Hindlimb muscle (tissue), 1 donor: ENCODE measurements around the gene WSB1. TPM values are rescaled to one million over a fixed set of nuclear protein-coding genes. Genes with fewer than 3 reads are reported as not detected.

Experiments used
- DNase-seq: peaks from one replicate; pipeline ENCODE4 v3.0.0-alpha.2; 2013
- polyA plus RNA-seq: library from polyadenylated mRNA; unstranded; fragments of 120-200 nt; gene quantifications from one replicate; pipeline ENCODE4 v1.2.1, GENCODE V29; 2013; ENCODE audit not compliant: insufficient read length

WSB1 gene
- polyA plus RNA-seq, 1 donor = 188 TPM

- DNase-seq = no peak
Measured at GRCh38 chr17:27339836-27340550, 46.1 kb downstream of the WSB1 start.

GRCh38 chr17:27340575-27340974 is 46.7 kb downstream of the WSB1 start:
- no peak for DNase-seq

- no peak for DNase-seq
Measured at GRCh38 chr17:27341041-27341471, 47.1 kb downstream of the WSB1 start.

DNA sequence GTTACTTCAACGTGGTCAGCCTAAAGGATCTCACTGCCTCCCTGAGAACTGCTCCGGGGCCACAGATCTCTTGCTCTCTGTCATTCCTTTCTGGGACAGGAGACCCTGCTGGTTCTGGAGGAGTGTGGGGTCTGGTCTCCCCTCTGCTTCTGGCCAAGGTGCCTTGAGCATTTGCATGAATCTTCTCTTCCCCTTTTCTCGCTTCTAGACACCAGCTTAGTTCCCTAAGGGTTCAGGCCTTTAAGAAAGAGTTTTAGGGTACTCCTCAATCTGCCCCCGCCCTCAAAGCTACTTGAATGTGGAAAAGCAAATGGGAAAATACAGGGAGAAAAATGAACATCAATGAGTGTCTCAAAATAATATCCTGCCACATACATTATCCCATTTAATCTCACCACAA is 48.1 kb downstream of the WSB1 start:
- no peak for DNase-seq

- DNase-seq = no peak
Measured at GRCh38 chr17:27343294-27343693, 49.4 kb downstream of the WSB1 start.

DNA sequence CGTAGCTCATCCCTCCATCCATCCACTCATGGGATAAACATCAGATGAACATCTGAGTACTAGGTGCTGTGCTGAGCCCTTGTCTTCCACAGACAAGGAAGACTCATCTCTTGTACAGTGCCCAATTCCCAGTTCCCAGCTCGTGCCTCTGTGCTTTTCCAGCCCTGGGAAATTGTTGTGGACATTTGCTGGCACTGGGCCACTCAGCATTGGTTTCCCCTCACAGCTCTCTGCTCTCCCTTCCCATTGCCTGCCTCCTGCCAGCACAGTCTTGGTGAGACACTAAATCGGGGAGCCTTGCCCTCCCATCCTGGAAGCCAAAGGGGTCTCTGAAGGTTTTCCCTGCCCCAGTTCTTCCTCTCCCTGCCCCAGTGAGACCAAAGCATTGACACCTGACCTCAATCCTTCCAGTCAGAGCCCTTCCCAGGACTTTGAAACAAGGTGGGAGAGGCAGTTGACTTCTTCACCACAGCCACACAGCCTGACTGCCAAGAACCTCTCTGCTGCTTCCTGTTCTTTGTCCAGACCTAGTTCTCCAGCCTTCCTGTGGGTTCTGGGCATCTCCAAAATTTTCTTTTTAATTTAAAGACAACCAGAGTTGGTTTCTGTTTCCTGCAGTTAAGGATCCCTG is 50.2 kb downstream of the WSB1 start:
- DNase-seq = no peak

- peak; percentile 75 for DNase-seq
Measured at GRCh38 chr17:27345141-27345904, 51.4 kb downstream of the WSB1 start.

GRCh38 chr17:27346228-27346899 is 52.5 kb downstream of the WSB1 start:
- DNase-seq = no peak

DNA sequence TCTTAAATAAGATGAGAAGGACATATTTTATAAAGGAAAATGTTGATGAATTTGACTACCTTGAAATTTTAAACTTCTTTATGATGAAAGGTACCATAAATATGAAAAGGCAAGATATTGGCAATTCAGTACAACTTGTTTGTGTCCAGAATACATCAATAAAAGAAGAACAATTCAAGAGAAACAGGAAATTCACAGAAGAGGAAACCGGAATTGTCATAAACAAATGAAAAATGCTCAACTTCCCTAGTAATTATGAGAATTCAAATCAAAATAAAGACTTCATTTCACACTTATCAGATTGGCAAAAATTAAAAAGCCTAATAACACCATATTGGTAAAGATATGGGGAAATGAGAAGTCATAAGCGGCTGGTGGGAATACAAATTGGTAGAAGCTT is 54.3 kb downstream of the WSB1 start:
- DNase-seq = no peak

- DNase-seq = no peak
Measured at GRCh38 chr17:27349540-27350021, 55.7 kb downstream of the WSB1 start.

DNA sequence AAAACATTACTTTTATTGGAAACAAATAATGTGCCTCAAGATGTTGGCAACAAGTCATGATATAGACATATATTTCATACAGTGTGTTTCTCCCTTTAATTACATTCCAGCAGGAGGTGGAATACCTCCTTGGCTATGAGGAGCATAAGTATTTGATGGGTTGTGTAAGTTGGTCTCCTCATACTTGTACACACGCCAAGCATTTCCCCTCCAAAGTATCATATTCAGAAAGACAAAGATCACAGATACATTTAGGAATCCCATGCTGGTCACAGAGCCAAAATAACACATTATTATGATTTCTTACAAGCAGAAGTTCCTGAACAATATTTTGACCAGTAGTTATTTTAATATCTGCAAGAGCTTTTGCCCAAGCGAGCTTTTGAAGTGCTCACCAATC is 57.8 kb downstream of the WSB1 start:
- DNase-seq = no peak

GRCh38 chr17:27352448-27353032 is 58.6 kb downstream of the WSB1 start:
- DNase-seq = no peak

DNA sequence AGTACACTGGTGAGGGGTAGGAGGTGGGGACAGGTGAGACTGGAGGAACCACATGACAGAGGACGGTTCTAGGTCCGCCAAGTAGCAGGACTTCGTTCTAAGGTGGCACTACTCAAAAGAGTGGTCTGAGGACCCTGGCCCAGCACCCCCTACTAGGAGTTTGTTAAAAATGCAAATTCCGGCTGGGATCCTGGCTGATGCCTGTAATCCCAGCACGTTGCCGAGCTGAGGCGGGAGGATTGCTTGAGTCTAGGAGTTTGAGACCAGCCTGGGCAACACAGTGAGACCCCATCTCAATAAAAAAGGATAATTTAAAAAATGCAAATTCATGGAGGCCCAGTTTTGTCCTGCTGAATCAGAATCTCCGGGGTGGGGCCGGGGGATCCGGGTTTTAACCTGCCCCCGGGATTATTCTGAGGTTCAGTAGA is 59.1 kb downstream of the WSB1 start:
- no peak for DNase-seq

GRCh38 chr17:27353461-27354050 is 59.6 kb downstream of the WSB1 start:
- peak; percentile 93 for DNase-seq

DNA sequence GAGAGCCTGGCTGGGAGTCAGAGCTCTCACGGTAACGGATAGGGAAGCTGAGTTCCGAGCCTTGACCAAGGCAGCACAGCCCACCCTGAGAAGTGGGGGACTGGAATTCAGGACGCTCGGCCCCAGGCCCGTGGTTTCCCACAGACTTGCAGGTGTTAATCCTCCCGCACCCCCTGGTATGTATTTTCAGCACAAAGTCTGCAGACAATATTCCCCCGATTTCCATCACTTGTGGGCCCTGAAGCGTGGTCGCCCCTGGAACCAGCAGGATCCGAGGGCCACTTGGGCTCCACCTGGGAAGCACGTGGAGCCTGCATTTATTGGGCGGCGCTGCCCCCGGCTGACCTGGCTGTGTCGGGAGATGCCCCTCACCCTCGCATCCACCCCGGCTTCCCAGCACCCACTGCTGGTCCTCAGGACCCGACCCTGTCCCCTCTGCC is 60.2 kb downstream of the WSB1 start:
- DNase-seq = no peak

DNA sequence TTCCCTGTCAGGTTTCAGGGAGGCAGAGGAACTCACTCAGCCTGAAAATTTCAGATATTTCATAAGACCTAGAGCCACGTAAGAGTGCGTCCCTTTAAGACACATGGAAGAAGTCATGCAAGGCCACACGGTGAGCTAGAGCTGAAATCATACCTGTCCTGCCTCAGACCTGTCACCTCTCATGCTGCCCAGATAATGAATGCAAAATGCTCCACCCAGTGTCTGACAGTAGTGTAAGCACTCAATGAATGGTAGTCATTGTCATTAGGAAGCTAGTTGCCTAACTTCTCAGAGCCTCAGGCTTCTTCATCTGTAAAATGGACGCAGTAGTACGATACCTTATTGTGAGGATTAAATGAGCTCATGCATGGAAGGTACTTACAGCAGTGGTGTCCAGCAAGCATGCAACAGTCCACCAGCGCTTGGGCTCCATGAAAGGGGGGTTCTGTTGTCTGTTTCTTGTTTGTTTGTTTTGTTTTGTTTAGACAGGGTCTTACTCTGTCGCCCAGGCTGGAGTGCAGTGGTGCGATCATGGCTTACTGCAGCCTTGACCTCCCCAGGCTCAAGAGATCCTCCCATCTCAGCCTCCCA is 60.7 kb downstream of the WSB1 start:
- no peak for DNase-seq

- DNase-seq = no peak
Measured at GRCh38 chr17:27355419-27355818, 61.5 kb downstream of the WSB1 start.

- no peak for DNase-seq
Measured at GRCh38 chr17:27356091-27356705, 62.3 kb downstream of the WSB1 start.

DNA sequence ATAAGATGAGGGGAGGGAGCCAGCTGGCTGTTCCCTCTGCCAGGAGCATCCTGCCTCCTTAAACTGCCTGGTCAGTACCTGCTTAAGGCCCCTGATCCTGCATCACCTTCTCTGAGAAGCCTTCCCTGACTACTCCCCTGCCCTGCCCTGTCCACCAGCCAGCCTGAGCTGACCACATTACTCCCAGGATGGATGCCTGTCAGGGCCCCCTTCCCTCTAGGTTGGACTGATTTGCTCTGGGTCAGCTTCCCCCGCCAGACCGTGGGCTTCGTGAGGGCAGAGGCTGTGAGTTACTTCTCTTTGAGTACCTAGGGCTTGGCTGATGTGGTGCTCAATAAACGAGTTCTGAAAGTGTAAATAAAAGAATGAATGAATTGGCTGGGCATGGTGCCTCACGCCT is 63.3 kb downstream of the WSB1 start:
- no peak for DNase-seq

DNA sequence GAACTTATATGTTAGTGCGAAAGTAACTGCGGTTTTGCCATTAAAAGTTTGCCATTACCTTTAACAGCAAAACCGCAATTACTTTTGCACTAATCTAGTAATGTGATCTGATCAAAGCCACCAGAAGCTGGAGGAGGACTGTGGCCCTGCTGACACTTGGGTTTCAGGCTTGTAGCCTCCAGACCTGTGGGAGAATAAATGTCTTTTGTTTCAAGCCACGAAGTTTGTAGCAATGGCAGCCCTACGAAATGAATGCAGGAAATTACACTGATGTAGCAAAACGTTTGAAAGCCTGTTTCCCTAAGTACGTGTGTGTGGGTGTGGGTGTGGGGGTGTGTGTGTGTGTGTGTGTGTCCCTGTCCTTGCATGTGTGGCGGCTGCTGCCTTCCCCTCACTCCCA is 66.6 kb downstream of the WSB1 start:
- DNase-seq = no peak

GRCh38 chr17:27361695-27362094 is 67.8 kb downstream of the WSB1 start:
- DNase-seq = no peak
